Skeletal muscle satellite cell (primary cell): Measurements from ENCODE around the gene SYNPO2.
"Not testable (repeated sequence)": the region's sequence is repeated elsewhere in the genome, so short reads cannot be mapped to it uniquely, and the experiment has no call there.

ENCODE experiments used
- H3K27me3 ChIP-seq: 2 replicates; pipeline ENCODE4 v1.7.0; 2013; ENCODE audit warnings: low read length; ENCODE audit not compliant: control insufficient read depth, insufficient read depth
- H3K36me3 ChIP-seq: 2 replicates; pipeline ENCODE4 v1.7.0; 2013; ENCODE audit warnings: mild to moderate bottlenecking, control low read depth, low read length; ENCODE audit not compliant: insufficient read depth
- H3K4me1 ChIP-seq: 2 replicates; pipeline ENCODE4 v1.7.0; 2013; ENCODE audit warnings: low read length; ENCODE audit not compliant: control insufficient read depth, insufficient read depth
- H3K4me2 ChIP-seq: 2 replicates; pipeline ENCODE4 v1.7.0; 2013; ENCODE audit warnings: mild to moderate bottlenecking, low read length
- H3K4me3 ChIP-seq: 2 replicates; pipeline ENCODE4 v1.7.0; 2013; ENCODE audit warnings: low read length
- H3K9ac ChIP-seq: 2 replicates; pipeline ENCODE4 v1.7.0; 2013; ENCODE audit warnings: mild to moderate bottlenecking, low read depth, low read length, moderate library complexity
- H3K9me3 ChIP-seq: replicated peaks from 2 replicates; pipeline ENCODE4 v1.7.0; 2013; ENCODE audit warnings: mild to moderate bottlenecking, control low read depth, low read length

Gene SYNPO2

DNA sequence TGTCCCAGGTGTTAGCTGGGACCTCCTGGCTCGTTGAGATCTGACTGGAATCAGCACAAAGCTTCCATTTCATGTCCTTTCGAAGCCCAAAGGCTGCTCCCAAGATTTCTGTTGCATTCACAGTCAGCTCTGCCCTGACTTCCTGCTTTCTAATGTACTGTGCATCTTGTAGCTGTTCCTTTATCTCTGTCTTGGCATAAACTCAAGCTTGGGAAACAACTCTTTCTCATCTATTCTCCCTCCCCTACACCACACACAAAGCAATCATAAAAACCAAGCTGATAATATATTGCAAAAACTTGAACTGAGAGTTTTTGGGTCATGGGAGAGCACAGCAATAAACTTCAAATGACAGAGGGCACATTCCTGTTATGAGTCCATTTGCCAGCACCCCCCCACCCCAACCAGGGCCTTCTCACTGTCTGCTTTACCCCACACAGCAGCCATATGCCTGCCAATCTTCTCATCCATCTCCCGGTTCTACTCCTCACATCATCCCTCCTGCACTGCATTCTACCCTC is 76.3 kb downstream of the SYNPO2 start:
- Histone ChIP-seq H3K27me3 (no peaks in the 10 kb centered on the region), H3K4me1 (peaks cover 24% of the 10 kb centered on the region), H3K9ac (no peak overlapping the region), H3K4me3 (no peak overlapping the region), H3K9me3 (no peaks in the 10 kb centered on the region), H3K36me3 (no peaks in the 10 kb centered on the region), H3K4me2 (no peak overlapping the region)

DNA sequence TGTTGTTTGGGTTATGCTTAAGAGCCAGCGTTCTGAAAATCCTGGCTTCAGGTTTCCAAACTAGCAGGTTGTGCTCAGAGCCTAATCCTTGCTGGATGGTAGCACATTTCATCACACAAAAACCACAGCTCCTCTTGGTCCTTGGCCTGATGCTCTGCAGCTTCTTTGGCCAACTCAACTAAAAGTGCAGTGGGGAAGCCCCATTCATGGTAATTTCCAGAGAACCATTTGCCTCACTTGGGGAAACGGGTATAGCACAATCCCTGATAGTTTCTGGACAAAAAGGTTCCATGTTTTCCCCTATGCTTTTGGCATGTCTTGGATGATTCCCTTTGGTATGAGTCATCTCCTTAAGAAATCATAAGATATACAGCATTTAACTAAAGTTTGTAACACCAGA is 78.7 kb downstream of the SYNPO2 start:
- H3K4me1 ChIP-seq = peaks cover 24% of the 10 kb centered on the region
- H3K36me3 ChIP-seq = no peaks in the 10 kb centered on the region
- H3K9ac ChIP-seq = peak overlapping the region; percentile 42
- H3K4me3 ChIP-seq = peak overlapping the region; percentile 21
- no peaks in the 10 kb centered on the region for H3K9me3 ChIP-seq
- no peaks in the 10 kb centered on the region for H3K27me3 ChIP-seq
- H3K4me2 ChIP-seq = peak overlapping the region; percentile 45

DNA sequence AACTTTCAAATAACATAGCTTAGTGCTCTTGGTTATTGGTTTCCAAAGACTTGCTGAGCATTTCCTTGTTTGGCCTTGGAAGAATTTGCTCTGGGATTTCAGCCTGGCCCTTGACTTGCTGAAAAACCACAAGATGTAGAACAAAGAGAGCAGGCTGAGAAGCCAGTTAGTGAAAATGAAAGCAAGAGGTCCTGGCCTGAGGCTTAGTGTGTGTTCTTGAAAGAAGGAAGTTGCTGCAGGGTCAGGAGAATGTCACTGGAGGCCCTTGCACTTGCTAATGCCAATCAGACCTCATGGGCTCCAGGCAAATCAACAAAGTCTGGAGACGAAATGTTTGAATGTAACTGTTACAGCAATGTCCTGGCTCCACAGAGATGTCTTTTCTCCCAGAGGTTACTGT is 79.4 kb downstream of the SYNPO2 start:
- Histone ChIP-seq H3K9ac (peak overlapping the region; percentile 42), H3K4me3 (peak overlapping the region; percentile 25), H3K9me3 (no peaks in the 10 kb centered on the region), H3K4me1 (peaks cover 24% of the 10 kb centered on the region), H3K4me2 (peak overlapping the region; percentile 45), H3K27me3 (no peaks in the 10 kb centered on the region), H3K36me3 (no peaks in the 10 kb centered on the region)

DNA sequence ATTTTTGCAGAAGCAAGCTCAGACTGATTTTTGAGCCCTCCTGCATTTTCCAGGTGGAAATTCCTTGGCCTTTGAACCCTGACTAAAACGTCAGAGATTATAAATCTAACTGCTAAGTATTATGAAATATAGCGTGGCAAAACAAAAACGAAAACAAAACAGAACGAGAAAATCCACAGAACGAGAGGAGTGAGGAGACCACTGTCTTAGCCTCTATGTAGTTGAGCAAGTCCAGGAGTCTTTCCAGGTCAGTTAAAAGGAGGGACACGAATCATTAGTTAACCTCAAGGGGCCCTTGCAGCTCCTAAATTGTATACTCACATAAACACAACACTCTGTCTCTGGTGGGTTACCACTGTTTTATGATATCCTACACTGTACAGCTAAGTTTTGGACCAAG is 80.2 kb downstream of the SYNPO2 start:
- H3K4me1 ChIP-seq = peaks cover 31% of the 10 kb centered on the region
- H3K9me3 ChIP-seq = no peaks in the 10 kb centered on the region
- H3K9ac ChIP-seq = peak overlapping the region; percentile 42
- H3K36me3 ChIP-seq = no peaks in the 10 kb centered on the region
- H3K4me2 ChIP-seq = peak overlapping the region; percentile 45
- no peak overlapping the region for H3K4me3 ChIP-seq
- H3K27me3 ChIP-seq = no peaks in the 10 kb centered on the region

DNA sequence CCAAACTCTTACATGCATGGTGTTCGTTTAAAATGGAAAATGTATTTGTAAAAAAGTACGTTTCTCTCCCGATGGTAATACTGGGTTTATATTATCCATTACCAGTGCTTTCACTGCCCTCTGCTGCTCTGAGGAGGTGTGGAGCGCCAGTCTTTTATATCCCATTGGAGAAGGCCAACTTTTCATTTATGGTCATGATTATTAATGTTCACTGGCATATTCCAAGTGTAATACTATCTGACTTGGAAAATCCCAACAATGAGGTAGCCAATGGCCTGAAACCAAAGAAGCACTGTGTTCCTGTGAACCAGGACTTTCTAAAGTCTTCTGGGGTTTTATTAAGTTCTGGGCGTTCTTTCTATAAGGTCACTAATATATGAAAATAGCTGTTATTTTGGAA is 80.7 kb downstream of the SYNPO2 start:
- Histone ChIP-seq H3K4me2 (peak overlapping the region; percentile 45), H3K4me1 (peaks cover 36% of the 10 kb centered on the region), H3K27me3 (no peaks in the 10 kb centered on the region), H3K36me3 (no peaks in the 10 kb centered on the region), H3K9me3 (no peaks in the 10 kb centered on the region), H3K4me3 (no peak overlapping the region), H3K9ac (no peak overlapping the region)

DNA sequence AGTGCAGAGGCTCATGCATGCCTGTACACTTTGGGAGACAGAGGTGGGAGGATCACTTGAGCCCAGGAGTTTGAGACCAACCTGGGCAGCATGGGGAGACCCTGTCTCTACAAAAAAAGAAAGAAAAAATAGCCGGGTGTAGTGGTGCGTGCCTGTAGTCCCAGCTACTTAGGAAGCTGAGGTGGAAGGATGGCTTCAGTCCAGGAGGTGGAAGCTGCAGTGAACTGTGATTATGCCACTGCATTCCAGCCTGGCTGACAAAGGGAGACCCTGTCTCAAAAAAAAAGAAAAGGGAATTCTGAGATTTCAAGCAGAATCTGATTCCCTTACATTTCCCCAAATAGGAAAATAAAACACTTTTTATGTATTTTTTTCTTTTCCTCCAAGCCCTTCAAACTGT is 83.5 kb downstream of the SYNPO2 start:
- H3K4me2 ChIP-seq = no peak overlapping the region
- no peaks in the 10 kb centered on the region for H3K9me3 ChIP-seq
- no peaks in the 10 kb centered on the region for H3K27me3 ChIP-seq
- H3K36me3 ChIP-seq = no peaks in the 10 kb centered on the region
- H3K4me3 ChIP-seq = no peak overlapping the region
- no peak overlapping the region for H3K9ac ChIP-seq
- peaks cover 46% of the 10 kb centered on the region for H3K4me1 ChIP-seq

DNA sequence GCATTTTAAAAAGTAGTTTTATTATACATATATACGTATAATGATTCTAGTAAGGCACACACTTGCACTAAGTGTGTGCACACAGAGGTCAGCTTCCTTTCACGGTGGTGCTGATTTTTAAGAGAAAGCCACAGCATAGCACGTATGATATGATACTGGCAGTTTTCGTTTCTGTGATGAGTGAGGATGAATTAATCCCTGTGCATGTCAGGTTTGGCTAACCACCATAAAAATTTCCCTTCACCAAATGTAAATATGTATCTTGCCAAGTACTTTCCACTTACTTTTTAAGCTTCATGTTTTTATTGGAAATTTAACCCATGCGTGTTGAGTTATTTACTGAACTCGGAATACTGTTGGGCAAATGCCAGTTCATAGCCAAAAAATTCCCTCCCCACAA is 84.6 kb downstream of the SYNPO2 start:
- Histone ChIP-seq H3K4me2 (peak overlapping the region; percentile 13), H3K36me3 (no peaks in the 10 kb centered on the region), H3K9ac (no peak overlapping the region), H3K4me3 (no peak overlapping the region), H3K9me3 (no peaks in the 10 kb centered on the region), H3K4me1 (peaks cover 34% of the 10 kb centered on the region), H3K27me3 (no peaks in the 10 kb centered on the region)

DNA sequence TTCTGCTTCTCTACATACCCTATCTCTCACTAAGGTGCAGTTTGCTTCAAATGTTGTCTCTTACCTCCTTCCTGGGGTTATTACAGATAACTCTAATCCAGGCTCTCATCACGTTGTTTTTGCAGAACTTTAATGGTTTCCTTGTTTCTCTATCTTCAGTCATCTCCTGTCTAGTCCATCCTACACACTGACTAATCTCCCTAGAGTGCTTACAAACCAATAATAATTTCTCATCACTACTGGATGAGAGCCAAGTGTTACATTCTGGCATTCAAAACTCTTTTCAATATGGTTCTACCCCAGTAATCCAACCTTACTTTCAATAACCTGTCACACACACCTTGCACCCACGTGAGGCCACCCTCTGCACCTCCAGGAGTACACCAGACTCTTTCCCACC is 86.1 kb downstream of the SYNPO2 start:
- Histone ChIP-seq H3K27me3 (no peaks in the 10 kb centered on the region), H3K9ac (no peak overlapping the region), H3K4me1 (peaks cover 25% of the 10 kb centered on the region), H3K36me3 (no peaks in the 10 kb centered on the region), H3K9me3 (no peaks in the 10 kb centered on the region), H3K4me3 (no peak overlapping the region), H3K4me2 (peak overlapping the region; percentile 41)

DNA sequence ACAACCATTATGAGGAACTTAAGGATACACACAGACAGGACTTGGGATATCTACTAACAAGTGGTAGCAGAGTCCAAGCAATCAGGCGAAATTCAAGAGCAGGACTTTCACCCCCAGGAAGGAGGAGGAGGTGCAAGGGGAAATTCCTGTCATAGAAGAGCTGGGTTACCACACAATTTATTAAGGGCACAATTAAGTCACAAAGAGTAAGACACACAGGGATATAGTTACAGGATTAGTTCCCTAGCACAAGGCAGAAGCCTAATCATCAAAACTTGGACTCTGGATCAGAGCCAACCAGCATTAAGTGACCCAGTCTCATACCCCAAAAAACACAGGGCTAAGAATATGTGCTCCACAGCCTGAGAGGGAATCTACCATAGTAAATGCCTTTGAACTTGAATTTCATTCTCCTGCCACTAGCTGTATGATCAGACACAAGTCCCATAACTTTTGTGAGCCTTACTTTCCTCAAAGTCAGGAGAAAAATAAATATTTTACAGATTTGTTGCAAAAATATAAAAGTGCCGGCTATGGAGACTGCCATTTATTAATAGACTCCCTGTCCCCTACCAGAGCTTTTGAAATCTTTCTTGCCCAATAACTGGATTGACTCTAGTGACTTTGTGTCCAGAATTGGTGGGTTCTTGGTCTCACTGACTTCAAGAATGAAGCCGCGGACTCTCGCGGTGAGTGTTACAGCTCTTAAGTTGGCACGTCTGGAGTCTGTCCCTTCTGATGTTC is 87.0 kb downstream of the SYNPO2 start:
- no peaks in the 10 kb centered on the region for H3K9me3 ChIP-seq
- H3K4me2 ChIP-seq = no peak overlapping the region
- H3K27me3 ChIP-seq = no peaks in the 10 kb centered on the region
- H3K4me1 ChIP-seq = peaks cover 25% of the 10 kb centered on the region
- no peaks in the 10 kb centered on the region for H3K36me3 ChIP-seq
- no peak overlapping the region for H3K4me3 ChIP-seq
- H3K9ac ChIP-seq = no peak overlapping the region

- not testable (repeated sequence) for H3K36me3 ChIP-seq, H3K9ac ChIP-seq, H3K9me3 ChIP-seq, H3K27me3 ChIP-seq, H3K4me2 ChIP-seq, H3K4me3 ChIP-seq
- peaks cover 25% of the 10 kb centered on the region for H3K4me1 ChIP-seq
These were observed 87.5 kb downstream of the SYNPO2 start for GRCh38 chr4:118976193-118976560.

- H3K9me3 ChIP-seq, H3K4me2 ChIP-seq, H3K9ac ChIP-seq, H3K27me3 ChIP-seq, H3K36me3 ChIP-seq, H3K4me3 ChIP-seq: not testable (repeated sequence)
- peaks cover 28% of the 10 kb centered on the region for H3K4me1 ChIP-seq
These were observed 88.4 kb downstream of the SYNPO2 start for GRCh38 chr4:118977100-118977499.

GRCh38 chr4:118979712-118980111 is 91.1 kb downstream of the SYNPO2 start:
- H3K4me2 ChIP-seq = no peak overlapping the region
- H3K27me3 ChIP-seq = no peaks in the 10 kb centered on the region
- H3K9ac ChIP-seq = no peak overlapping the region
- H3K4me3 ChIP-seq = no peak overlapping the region
- no peaks in the 10 kb centered on the region for H3K36me3 ChIP-seq
- H3K9me3 ChIP-seq = no peaks in the 10 kb centered on the region
- H3K4me1 ChIP-seq = peaks cover 18% of the 10 kb centered on the region
